ENCODE data around the gene TSPAN13. TPM values are rescaled to one million over a fixed set of nuclear protein-coding genes. Genes with fewer than 3 reads are reported as not detected.

Gene TSPAN13
- polyA plus RNA-seq, 2 of the 4 experiments (the other 2 are of a cell fraction) = 9.6 to 40.7 TPM

DNA sequence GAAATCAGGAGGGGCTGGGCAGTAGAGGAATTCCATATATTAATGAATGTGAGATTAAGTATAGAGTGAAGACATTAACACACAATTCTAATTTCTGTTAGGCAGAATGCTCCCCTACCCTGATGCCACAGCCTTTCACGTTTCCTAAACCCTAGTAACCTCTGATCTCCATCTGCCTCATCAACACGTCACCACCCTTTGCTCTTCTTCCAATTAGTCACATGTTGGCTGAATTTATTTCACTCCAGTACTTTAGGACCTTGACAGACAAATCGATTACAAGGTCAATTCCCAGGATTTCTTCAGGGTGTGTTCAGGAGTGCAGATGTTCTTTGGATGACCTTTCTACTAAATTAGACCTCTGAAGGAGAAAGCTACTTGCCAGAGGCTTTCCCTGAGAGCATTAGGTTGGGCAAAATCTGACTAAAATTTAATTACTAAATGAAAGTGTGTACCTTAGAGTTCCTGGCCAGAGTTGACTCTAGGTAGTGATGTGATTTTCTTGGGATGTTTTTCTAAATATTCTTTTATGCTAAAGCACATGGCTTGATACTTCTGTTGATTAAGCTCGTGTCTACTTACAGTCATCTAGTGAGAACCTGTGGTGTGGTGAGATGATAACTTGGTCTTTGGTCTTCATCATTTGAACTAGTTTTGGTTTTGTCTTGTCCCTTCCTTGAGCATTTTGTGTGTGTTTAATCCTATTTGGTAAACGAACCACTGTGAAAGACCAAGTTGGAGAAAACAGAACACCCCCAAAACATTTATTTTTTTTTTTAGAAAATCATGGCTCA is 38.5 kb downstream of the TSPAN13 start:
- peak in 1 of 2 experiments; percentile 39; a peak in 2 of 6 replicates for ATAC-seq
- H3K27ac ChIP-seq = no peak overlapping the region; a peak in 1 of 6 replicates
- no peaks in the 10 kb centered on the region for H3K4me1 ChIP-seq
- no peaks in the 10 kb centered on the region for H3K9me3 ChIP-seq
- 63% methylated on average over 5 of the region's 5 CpGs for WGBS (ENCODE audit: missing lambda C conversion rate)
- POLR2A ChIA-PET = no interaction called here
- TF ChIP-seq POLR2AphosphoS2 (conservative IDR thresholded peaks at IDR 0.05; ENCODE audit: low read length) (0 out of 2 replicates have a peak, but pooled peaks have one; percentile 78), FOSB (CRISPR knock-in tag; IDR thresholded peaks at IDR 0.05) (peak; percentile 65; the same call in 1 of the 2 replicates)
- TF ChIP-seq, protein P1, sequence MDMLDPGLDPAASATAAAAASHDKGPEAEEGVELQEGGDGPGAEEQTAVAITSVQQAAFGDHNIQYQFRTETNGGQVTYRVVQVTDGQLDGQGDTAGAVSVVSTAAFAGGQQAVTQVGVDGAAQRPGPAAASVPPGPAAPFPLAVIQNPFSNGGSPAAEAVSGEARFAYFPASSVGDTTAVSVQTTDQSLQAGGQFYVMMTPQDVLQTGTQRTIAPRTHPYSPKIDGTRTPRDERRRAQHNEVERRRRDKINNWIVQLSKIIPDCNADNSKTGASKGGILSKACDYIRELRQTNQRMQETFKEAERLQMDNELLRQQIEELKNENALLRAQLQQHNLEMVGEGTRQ (IDR thresholded peaks at IDR 0.05) = no peak
- DNase-seq (ENCODE audit: low read depth in 1 of 2, low spot score in 1 of 2) = no peak
- CTCF ChIA-PET = interaction anchor here (0.8 kb wide), 1 partner anchor 99 kb away, joined by 3 read pairs; no protein-coding TSS in a partner anchor
- FAIRE-seq = no peak
- H3K4me3 ChIP-seq = no peak overlapping the region
- H3K4me2 ChIP-seq = no peak overlapping the region

DNA sequence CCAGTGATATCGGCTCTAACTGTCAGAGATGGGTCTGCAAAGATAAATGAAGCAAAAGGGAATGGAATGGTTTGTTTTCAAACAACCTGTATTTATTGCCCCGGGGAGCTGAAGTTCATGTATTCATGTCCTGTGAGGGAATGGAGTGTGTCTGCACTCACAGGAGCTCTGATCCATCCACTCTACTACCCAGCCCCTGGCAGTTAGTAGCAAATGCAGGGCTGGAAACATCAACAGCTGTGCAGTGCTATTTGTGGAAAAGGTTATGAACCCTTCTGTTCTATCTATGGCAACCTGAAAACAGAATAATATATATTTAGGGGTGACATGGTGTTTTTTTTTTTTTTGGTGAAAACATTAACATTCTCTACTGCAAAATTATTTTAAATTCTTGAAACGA is 41.4 kb downstream of the TSPAN13 start:
- DNase-seq (ENCODE audit: low read depth in 1 of 2, low spot score in 1 of 2) = no peak
- no peak for FAIRE-seq
- POLR2A ChIA-PET = no interaction called here
- Histone ChIP-seq H3K27ac (no peak overlapping the region), H3K9me3 (no peaks in the 10 kb centered on the region), H3K4me1 (no peaks in the 10 kb centered on the region), H3K4me2 (no peak overlapping the region), H3K4me3 (no peak overlapping the region)
- TF ChIP-seq MAFK (IDR thresholded peaks at IDR 0.05; ENCODE audit: partially characterized antibody) (no peak), REST (IDR thresholded peaks at IDR 0.05) (no peak)
- CTCF ChIA-PET = interaction anchor here (1.1 kb wide), 1 partner anchor 126 kb away, joined by 4 read pairs; no protein-coding TSS in a partner anchor
- 83% methylated on average over 3 of the region's 3 CpGs for WGBS (ENCODE audit: missing lambda C conversion rate)
- ATAC-seq = no peak

- Histone ChIP-seq H3K9me3 (no peaks in the 10 kb centered on the region), H3K4me2 (no peak overlapping the region), H3K4me3 (no peak overlapping the region), H3K27ac (no peak overlapping the region), H3K4me1 (peaks cover 2% of the 10 kb centered on the region; the same call in 2 of the 3 replicates)
- DNase-seq (ENCODE audit: low read depth in 1 of 2, low spot score in 1 of 2) (no peak), ATAC-seq (no peak), FAIRE-seq (no peak)
- ChIA-PET CTCF (no interaction called here), POLR2A (no interaction called here)
- TF ChIP-seq ZFP36 (IDR thresholded peaks at IDR 0.05; ENCODE audit: borderline replicate concordance, partially characterized antibody) (no peak), SMC3 (IDR thresholded peaks at IDR 0.05) (no peak), NFE2L2 (conservative IDR thresholded peaks at IDR 0.05; ENCODE audit: low read length) (no peak), GATA3 (IDR thresholded peaks at IDR 0.05; ENCODE audit: borderline replicate concordance) (no peak), ESRRA (IDR thresholded peaks at IDR 0.05; ENCODE audit: borderline replicate concordance, low read length) (no peak), MAX (IDR thresholded peaks at IDR 0.05) (no peak), CEBPB (IDR thresholded peaks at IDR 0.05) (no peak), TFCP2L1 (CRISPR knock-in tag; IDR thresholded peaks at IDR 0.05) (no peak), HEYL (CRISPR knock-in tag; IDR thresholded peaks at IDR 0.05) (no peak)
- TF ChIP-seq, protein P2, sequence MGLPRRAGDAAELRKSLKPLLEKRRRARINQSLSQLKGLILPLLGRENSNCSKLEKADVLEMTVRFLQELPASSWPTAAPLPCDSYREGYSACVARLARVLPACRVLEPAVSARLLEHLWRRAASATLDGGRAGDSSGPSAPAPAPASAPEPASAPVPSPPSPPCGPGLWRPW (IDR thresholded peaks at IDR 0.05) = no peak
- 70% methylated on average over 6 of the region's 6 CpGs for WGBS (ENCODE audit: missing lambda C conversion rate)
Observed at GRCh38 chr7:16795624-16796023, 42.1 kb downstream of the TSPAN13 start.

Measured in A549 (cell line).